Measurements from ENCODE around the gene KCNJ9.

DNA sequence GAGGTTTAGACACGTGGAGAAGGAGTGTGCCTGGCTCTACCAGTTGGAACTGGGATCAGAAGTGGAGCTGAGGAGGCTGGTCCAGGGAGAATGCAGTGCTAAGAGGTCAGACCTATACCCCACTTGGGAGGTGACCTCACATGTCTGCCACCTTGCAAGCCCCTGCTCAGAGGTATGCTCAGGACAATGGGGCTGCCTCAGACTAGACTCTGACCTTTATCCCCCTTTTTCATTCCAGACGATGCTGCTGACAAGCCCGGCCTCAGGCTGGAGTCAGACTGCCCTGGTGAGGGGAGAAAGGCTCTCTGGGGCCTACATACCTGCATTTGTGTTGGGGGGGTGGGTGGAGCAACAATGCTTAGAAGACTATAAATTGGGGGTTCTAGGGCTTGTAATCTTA, 16.6 kb upstream of the KCNJ9 start:
- TF ChIP-seq, protein P1, sequence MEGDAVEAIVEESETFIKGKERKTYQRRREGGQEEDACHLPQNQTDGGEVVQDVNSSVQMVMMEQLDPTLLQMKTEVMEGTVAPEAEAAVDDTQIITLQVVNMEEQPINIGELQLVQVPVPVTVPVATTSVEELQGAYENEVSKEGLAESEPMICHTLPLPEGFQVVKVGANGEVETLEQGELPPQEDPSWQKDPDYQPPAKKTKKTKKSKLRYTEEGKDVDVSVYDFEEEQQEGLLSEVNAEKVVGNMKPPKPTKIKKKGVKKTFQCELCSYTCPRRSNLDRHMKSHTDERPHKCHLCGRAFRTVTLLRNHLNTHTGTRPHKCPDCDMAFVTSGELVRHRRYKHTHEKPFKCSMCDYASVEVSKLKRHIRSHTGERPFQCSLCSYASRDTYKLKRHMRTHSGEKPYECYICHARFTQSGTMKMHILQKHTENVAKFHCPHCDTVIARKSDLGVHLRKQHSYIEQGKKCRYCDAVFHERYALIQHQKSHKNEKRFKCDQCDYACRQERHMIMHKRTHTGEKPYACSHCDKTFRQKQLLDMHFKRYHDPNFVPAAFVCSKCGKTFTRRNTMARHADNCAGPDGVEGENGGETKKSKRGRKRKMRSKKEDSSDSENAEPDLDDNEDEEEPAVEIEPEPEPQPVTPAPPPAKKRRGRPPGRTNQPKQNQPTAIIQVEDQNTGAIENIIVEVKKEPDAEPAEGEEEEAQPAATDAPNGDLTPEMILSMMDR (IDR thresholded peaks at IDR 0.05), result no peak
- TF ChIP-seq POLR2A (IDR thresholded peaks at IDR 0.05), result no peak
- TF ChIP-seq POLR2AphosphoS5 (IDR thresholded peaks at IDR 0.05), result no peak
